Progenitor cell of endocrine pancreas (in vitro differentiated cells): ENCODE measurements around the gene SEPSECS. TPM values are rescaled to one million over a fixed set of nuclear protein-coding genes. Genes with fewer than 3 reads are reported as not detected.
A peak's percentile ranks its signal among the peaks of the same experiment; 100 is the strongest.

Experiments used
- DNase-seq: peaks from one replicate; pipeline ENCODE4 v3.0.0; 2021; ENCODE audit warnings: low spot score; ENCODE audit not compliant: unreplicated experiment
- H3K27ac Mint-ChIP-seq: 2 replicates; pipeline ENCODE4 v1.8.0; 2021; ENCODE audit warnings: mild to moderate bottlenecking, moderate library complexity, mixed read lengths
- H3K27me3 Mint-ChIP-seq: 2 replicates; pipeline ENCODE4 v1.8.0; 2021; ENCODE audit warnings: mixed read lengths
- H3K36me3 Mint-ChIP-seq: 2 replicates; pipeline ENCODE4 v1.8.0; 2022; ENCODE audit warnings: mixed read lengths; ENCODE audit not compliant: insufficient read depth
- H3K4me1 Mint-ChIP-seq: 2 replicates; pipeline ENCODE4 v1.8.0; 2021; ENCODE audit warnings: low read depth, mixed read lengths
- H3K4me3 Mint-ChIP-seq: 2 replicates; pipeline ENCODE4 v1.8.0; 2021; ENCODE audit warnings: low read depth, mild to moderate bottlenecking, moderate library complexity, mixed read lengths
- H3K9me3 Mint-ChIP-seq: 2 replicates; pipeline ENCODE4 v1.8.0; 2021; ENCODE audit warnings: low read depth, mixed read lengths
- CTCF ChIP-seq: fragments of 200-600 bp; sonication (generic); IDR thresholded peaks from one replicate; pipeline ENCODE4 v1.5.0; 2021; ENCODE audit warnings: antibody characterized with exemption, mild to moderate bottlenecking; ENCODE audit not compliant: unreplicated experiment
- total RNA-seq: library from RNA; stranded (reverse); gene quantifications from 2 replicates; pipeline ENCODE4 v1.2.1, GENCODE V29; 2021

The SEPSECS gene
- total RNA-seq, 1 donor from 2014 or later, result 8.8 TPM

- no peak for DNase-seq
- TF ChIP-seq CTCF, result no peak
- no peak overlapping the region for H3K27ac Mint-ChIP-seq
- no peaks in the 10 kb centered on the region for H3K36me3 Mint-ChIP-seq
- H3K27me3 Mint-ChIP-seq, result no peaks in the 10 kb centered on the region
- peaks cover 5% of the 10 kb centered on the region for H3K4me1 Mint-ChIP-seq
- no peak overlapping the region for H3K4me3 Mint-ChIP-seq
- peaks cover 3% of the 10 kb centered on the region for H3K9me3 Mint-ChIP-seq
Measured at GRCh38 chr4:25184056-25184455, 23.8 kb upstream of the SEPSECS start.

GRCh38 chr4:25182937-25183336, 22.7 kb upstream of the SEPSECS start:
- no peaks in the 10 kb centered on the region for H3K27me3 Mint-ChIP-seq
- no peak for DNase-seq
- H3K4me3 Mint-ChIP-seq, result no peak overlapping the region
- H3K9me3 Mint-ChIP-seq, result no peaks in the 10 kb centered on the region
- TF ChIP-seq CTCF, result no peak
- no peak overlapping the region for H3K27ac Mint-ChIP-seq
- H3K4me1 Mint-ChIP-seq, result peaks cover 3% of the 10 kb centered on the region
- H3K36me3 Mint-ChIP-seq, result no peaks in the 10 kb centered on the region

- Mint-ChIP-seq H3K9me3 (no peaks in the 10 kb centered on the region), H3K36me3 (no peaks in the 10 kb centered on the region), H3K4me1 (peaks cover 3% of the 10 kb centered on the region), H3K27me3 (no peaks in the 10 kb centered on the region), H3K27ac (no peak overlapping the region), H3K4me3 (no peak overlapping the region)
- TF ChIP-seq CTCF, result peak; percentile 73
- no peak for DNase-seq
Measured at GRCh38 chr4:25180524-25181131, 20.4 kb upstream of the SEPSECS start.

GRCh38 chr4:25178838-25179261, 18.6 kb upstream of the SEPSECS start:
- peaks cover 3% of the 10 kb centered on the region for H3K4me1 Mint-ChIP-seq
- no peaks in the 10 kb centered on the region for H3K36me3 Mint-ChIP-seq
- H3K9me3 Mint-ChIP-seq, result no peaks in the 10 kb centered on the region
- H3K27ac Mint-ChIP-seq, result no peak overlapping the region
- no peak overlapping the region for H3K4me3 Mint-ChIP-seq
- TF ChIP-seq CTCF, result no peak
- no peak for DNase-seq
- H3K27me3 Mint-ChIP-seq, result no peaks in the 10 kb centered on the region

GRCh38 chr4:25177147-25177546, 16.9 kb upstream of the SEPSECS start:
- H3K4me1 Mint-ChIP-seq, result no peaks in the 10 kb centered on the region
- no peaks in the 10 kb centered on the region for H3K27me3 Mint-ChIP-seq
- no peaks in the 10 kb centered on the region for H3K36me3 Mint-ChIP-seq
- no peak for TF ChIP-seq CTCF
- H3K9me3 Mint-ChIP-seq, result no peaks in the 10 kb centered on the region
- no peak overlapping the region for H3K27ac Mint-ChIP-seq
- H3K4me3 Mint-ChIP-seq, result no peak overlapping the region
- no peak for DNase-seq
